Measurements from ENCODE around the gene ADARB2.

DNA sequence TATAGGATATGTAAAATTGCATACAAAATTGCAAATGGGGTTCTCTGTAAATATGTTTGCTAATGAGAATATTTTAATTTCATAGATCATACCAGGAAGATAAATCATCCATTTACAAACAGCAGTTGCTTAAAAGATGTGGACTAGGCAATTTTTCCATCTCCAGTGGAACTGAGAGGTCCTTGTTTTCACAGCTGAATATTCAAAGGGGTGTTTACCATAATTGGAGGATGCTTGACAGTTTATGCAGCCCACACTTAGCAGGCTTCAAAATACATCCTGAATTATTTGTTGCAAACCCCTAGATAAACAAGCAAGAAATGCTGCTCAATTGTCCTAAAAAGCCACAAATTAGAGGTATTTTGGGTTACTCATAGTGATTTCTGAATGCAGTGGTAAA, 69.9 kb downstream of the ADARB2 start:
- TF ChIP-seq, protein P1, sequence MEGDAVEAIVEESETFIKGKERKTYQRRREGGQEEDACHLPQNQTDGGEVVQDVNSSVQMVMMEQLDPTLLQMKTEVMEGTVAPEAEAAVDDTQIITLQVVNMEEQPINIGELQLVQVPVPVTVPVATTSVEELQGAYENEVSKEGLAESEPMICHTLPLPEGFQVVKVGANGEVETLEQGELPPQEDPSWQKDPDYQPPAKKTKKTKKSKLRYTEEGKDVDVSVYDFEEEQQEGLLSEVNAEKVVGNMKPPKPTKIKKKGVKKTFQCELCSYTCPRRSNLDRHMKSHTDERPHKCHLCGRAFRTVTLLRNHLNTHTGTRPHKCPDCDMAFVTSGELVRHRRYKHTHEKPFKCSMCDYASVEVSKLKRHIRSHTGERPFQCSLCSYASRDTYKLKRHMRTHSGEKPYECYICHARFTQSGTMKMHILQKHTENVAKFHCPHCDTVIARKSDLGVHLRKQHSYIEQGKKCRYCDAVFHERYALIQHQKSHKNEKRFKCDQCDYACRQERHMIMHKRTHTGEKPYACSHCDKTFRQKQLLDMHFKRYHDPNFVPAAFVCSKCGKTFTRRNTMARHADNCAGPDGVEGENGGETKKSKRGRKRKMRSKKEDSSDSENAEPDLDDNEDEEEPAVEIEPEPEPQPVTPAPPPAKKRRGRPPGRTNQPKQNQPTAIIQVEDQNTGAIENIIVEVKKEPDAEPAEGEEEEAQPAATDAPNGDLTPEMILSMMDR (conservative IDR thresholded peaks at IDR 0.05 in 1 of 2, IDR thresholded peaks at IDR 0.05 in 1 of 2; ENCODE audit: low read depth in 1 of 2, low read length in 2 of 2) = no peak
- no peak for TF ChIP-seq EZH2 (IDR thresholded peaks at IDR 0.05; ENCODE audit: low read length, missing control alignments)
